ENCODE measurements around the gene LZIC.

Gene LZIC

GRCh38 chr1:9886092-9886742, 57.0 kb downstream of the LZIC start:
- no peak for DNase-seq (ENCODE audit: low read depth)

GRCh38 chr1:9884805-9885204, 58.4 kb downstream of the LZIC start:
- no peak for DNase-seq (ENCODE audit: low read depth)

- no peak for DNase-seq (ENCODE audit: low read depth)
These were observed 59.4 kb downstream of the LZIC start for GRCh38 chr1:9883585-9884449.

GRCh38 chr1:9882945-9883303, 60.3 kb downstream of the LZIC start:
- no peak for DNase-seq (ENCODE audit: low read depth)

GRCh38 chr1:9882296-9882944, 60.8 kb downstream of the LZIC start:
- DNase-seq (ENCODE audit: low read depth), result no peak

GRCh38 chr1:9881838-9882249, 61.3 kb downstream of the LZIC start:
- DNase-seq (ENCODE audit: low read depth), result peak; percentile 83
